Measurements from ENCODE around the gene MAPK8.
"Not testable (repeated sequence)": the region's sequence is repeated elsewhere in the genome, so short reads cannot be mapped to it uniquely, and the experiment has no call there.

The MAPK8 gene

GRCh38 chr10:48418189-48418788, 111.8 kb downstream of the MAPK8 start:
- DNase-seq (ENCODE audit: low read depth) = no peak

GRCh38 chr10:48419714-48420113, 113.2 kb downstream of the MAPK8 start:
- no peak for DNase-seq (ENCODE audit: low read depth)

GRCh38 chr10:48421862-48422261, 115.4 kb downstream of the MAPK8 start:
- DNase-seq (ENCODE audit: low read depth) = not testable (repeated sequence)

GRCh38 chr10:48423884-48424283, 117.4 kb downstream of the MAPK8 start:
- no peak for DNase-seq (ENCODE audit: low read depth)

- DNase-seq (ENCODE audit: low read depth) = no peak
These were observed 122.4 kb downstream of the MAPK8 start for GRCh38 chr10:48428896-48429295.

GRCh38 chr10:48429309-48429708, 122.8 kb downstream of the MAPK8 start:
- DNase-seq (ENCODE audit: low read depth) = no peak

GRCh38 chr10:48430402-48430993, 124.0 kb downstream of the MAPK8 start:
- DNase-seq (ENCODE audit: low read depth) = no peak

- DNase-seq (ENCODE audit: low read depth) = no peak
These were observed 125.4 kb downstream of the MAPK8 start for GRCh38 chr10:48431871-48432270.

GRCh38 chr10:48437546-48437945, 131.1 kb downstream of the MAPK8 start:
- DNase-seq (ENCODE audit: low read depth) = no peak

GRCh38 chr10:48439031-48439430, 132.6 kb downstream of the MAPK8 start:
- no peak for DNase-seq (ENCODE audit: low read depth)

GRCh38 chr10:48439581-48440041, 133.1 kb downstream of the MAPK8 start:
- DNase-seq (ENCODE audit: low read depth) = no peak

GRCh38 chr10:48440771-48441170, 134.3 kb downstream of the MAPK8 start:
- DNase-seq (ENCODE audit: low read depth) = no peak

GRCh38 chr10:48442090-48442808, 135.8 kb downstream of the MAPK8 start:
- DNase-seq (ENCODE audit: low read depth) = no peak

GRCh38 chr10:48442809-48443177, 136.3 kb downstream of the MAPK8 start:
- DNase-seq (ENCODE audit: low read depth) = no peak

- no peak for DNase-seq (ENCODE audit: low read depth)
These were observed 137.8 kb downstream of the MAPK8 start for GRCh38 chr10:48444266-48444665.

GRCh38 chr10:48444861-48445841, 138.7 kb downstream of the MAPK8 start:
- no peak for DNase-seq (ENCODE audit: low read depth)

- DNase-seq (ENCODE audit: low read depth) = no peak
These were observed 139.5 kb downstream of the MAPK8 start for GRCh38 chr10:48445932-48446331.

GRCh38 chr10:48446785-48447184, 140.3 kb downstream of the MAPK8 start:
- no peak for DNase-seq (ENCODE audit: low read depth)

- no peak for DNase-seq (ENCODE audit: low read depth)
These were observed 141.1 kb downstream of the MAPK8 start for GRCh38 chr10:48447356-48448215.

- DNase-seq (ENCODE audit: low read depth) = no peak
These were observed 142.3 kb downstream of the MAPK8 start for GRCh38 chr10:48448796-48449195.

Data from activated T-cell treated with anti-CD3 and anti-CD28 coated beads for 24 hours (primary cell).